Fibroblast of lung (primary cell): Measurements from ENCODE around the gene CACNA2D3. TPM values are rescaled to one million over a fixed set of nuclear protein-coding genes. Genes with fewer than 3 reads are reported as not detected.

ENCODE experiments used
- DNase-seq, 2 donors: peaks; one replicate each; pipeline versions ENCODE4 v3.0.0 to v3.0.0-alpha.2; 2010; ENCODE audit warnings: low read depth in 2 of 2
- H2AFZ ChIP-seq: 2 replicates; pipeline ENCODE4 v1.5.1; 2012; ENCODE audit warnings: low read length, control low read depth, inconsistent platforms
- H3K27ac ChIP-seq: 2 replicates; pipeline ENCODE4 v1.5.1; 2011; ENCODE audit warnings: low read length, control low read depth; ENCODE audit not compliant: insufficient read depth
- H3K27me3 ChIP-seq: 2 replicates; pipeline ENCODE4 v1.5.1; 2011; ENCODE audit warnings: mild to moderate bottlenecking, low read length; ENCODE audit not compliant: control insufficient read depth, insufficient read depth
- H3K36me3 ChIP-seq: 2 replicates; pipeline ENCODE4 v1.5.1; 2011; ENCODE audit warnings: low read length; ENCODE audit not compliant: control insufficient read depth, insufficient read depth
- H3K4me1 ChIP-seq: 2 replicates; pipeline ENCODE4 v1.5.1; 2011; ENCODE audit warnings: low read length; ENCODE audit not compliant: control insufficient read depth, insufficient read depth; ENCODE audit errors: extremely low read depth
- H3K4me2 ChIP-seq: 2 replicates; pipeline ENCODE4 v1.5.1; 2011; ENCODE audit warnings: low read length, control low read depth; ENCODE audit not compliant: insufficient read depth; ENCODE audit errors: extremely low read depth
- H3K4me3 ChIP-seq, 4 experiments: fragments of 200-600 bp in 1 of 4; sonication (generic) in 1 of 4; replicated peaks in 1 of 4; 2 replicates each; pipeline ENCODE4 v1.5.1; 2011 to 2016; ENCODE audit warnings: low read length in 4 of 4, low read depth in 3 of 4, mild to moderate bottlenecking in 3 of 4, control low read depth in 2 of 4, inconsistent platforms in 1 of 4, mixed read lengths in 1 of 4; ENCODE audit not compliant: insufficient read depth in 1 of 4; ENCODE audit errors: control extremely low read depth in 1 of 4
- H3K79me2 ChIP-seq: 2 replicates; pipeline ENCODE4 v1.5.1; 2012; ENCODE audit warnings: mild to moderate bottlenecking, low read length, inconsistent platforms; ENCODE audit not compliant: control insufficient read depth, insufficient read depth
- H3K9ac ChIP-seq: 2 replicates; pipeline ENCODE4 v1.5.1; 2011; ENCODE audit warnings: mild to moderate bottlenecking, low read length, control low read depth; ENCODE audit not compliant: insufficient read depth
- H3K9me3 ChIP-seq: 2 replicates; pipeline ENCODE4 v1.5.1; 2012; ENCODE audit warnings: low read depth, low read length; ENCODE audit not compliant: control insufficient read depth, insufficient read depth
- H4K20me1 ChIP-seq: 2 replicates; pipeline ENCODE4 v1.5.1; 2011; ENCODE audit warnings: low read length; ENCODE audit not compliant: control insufficient read depth, insufficient read depth; ENCODE audit errors: extremely low read depth
- CTCF ChIP-seq, 2 donors: IDR thresholded peaks in 1 of 2; conservative IDR thresholded peaks in 1 of 2; 1 replicate in 1 of 2; 2 replicates in 1 of 2; pipeline ENCODE4 v1.5.1; 2011 to 2012; ENCODE audit warnings: low read length in 2 of 2, control low read depth in 1 of 2, inconsistent platforms in 1 of 2, low read depth in 1 of 2, mild to moderate bottlenecking in 1 of 2
- EZH2 ChIP-seq: IDR thresholded peaks from 2 replicates; pipeline ENCODE4 v1.5.1; 2012; ENCODE audit warnings: low read length, control low read depth, mild to moderate bottlenecking; ENCODE audit errors: missing control alignments
- polyA plus RNA-seq, 2 donors: library from polyadenylated mRNA; depleted of rRNA in 1 of 2; stranded (reverse) in 1 of 2; unstranded in 1 of 2; fragments of >200 nt; gene quantifications; 2 replicates each; pipeline ENCODE4 v1.2.1, GENCODE V29; 2011 to 2012; ENCODE audit warnings: missing spikeins in 1 of 2
- total RNA-seq: library from RNA; depleted of rRNA; stranded (reverse); fragments of >200 nt; gene quantifications from 2 replicates; pipeline ENCODE4 v1.2.1, GENCODE V29; 2014

Gene CACNA2D3
- total and polyA plus RNA-seq, 2 donors (not counting 1 experiment from before 2014, with no cell fraction given), result 1.8 to 11.5 TPM

GRCh38 chr3:54772746-54773145 lies 650.4 kb downstream of the CACNA2D3 start:
- Histone ChIP-seq H3K27me3 (no peaks in the 10 kb centered on the region), H3K79me2 (no peaks in the 10 kb centered on the region), H4K20me1 (no peaks in the 10 kb centered on the region), H3K4me3 (no peak overlapping the region), H3K27ac (no peak overlapping the region), H3K9me3 (no peaks in the 10 kb centered on the region), H3K9ac (no peak overlapping the region), H3K36me3 (no peaks in the 10 kb centered on the region), H3K4me1 (no peaks in the 10 kb centered on the region), H3K4me2 (no peak overlapping the region), H2AFZ (no peak overlapping the region)
- no peak for DNase-seq
- TF ChIP-seq CTCF (conservative IDR thresholded peaks at IDR 0.05 in 1 of 2, IDR thresholded peaks at IDR 0.05 in 1 of 2; ENCODE audit: low read depth in 1 of 2, low read length in 2 of 2), result no peak
- TF ChIP-seq EZH2, result no peak

GRCh38 chr3:54773271-54773670 lies 650.9 kb downstream of the CACNA2D3 start:
- no peak overlapping the region for H3K4me3 ChIP-seq
- H3K79me2 ChIP-seq, result no peaks in the 10 kb centered on the region
- H3K27me3 ChIP-seq, result no peaks in the 10 kb centered on the region
- no peak for DNase-seq
- no peak overlapping the region for H3K27ac ChIP-seq
- no peak overlapping the region for H2AFZ ChIP-seq
- no peak for TF ChIP-seq CTCF (conservative IDR thresholded peaks at IDR 0.05 in 1 of 2, IDR thresholded peaks at IDR 0.05 in 1 of 2; ENCODE audit: low read depth in 1 of 2, low read length in 2 of 2)
- TF ChIP-seq EZH2, result no peak
- H3K9ac ChIP-seq, result no peak overlapping the region
- H3K36me3 ChIP-seq, result no peaks in the 10 kb centered on the region
- H4K20me1 ChIP-seq, result no peaks in the 10 kb centered on the region
- no peaks in the 10 kb centered on the region for H3K9me3 ChIP-seq
- H3K4me2 ChIP-seq, result no peak overlapping the region
- no peaks in the 10 kb centered on the region for H3K4me1 ChIP-seq

- Histone ChIP-seq H3K4me2 (no peak overlapping the region), H3K79me2 (no peaks in the 10 kb centered on the region), H3K4me3 (no peak overlapping the region), H3K27ac (no peak overlapping the region), H2AFZ (no peak overlapping the region), H3K9ac (no peak overlapping the region), H3K9me3 (no peaks in the 10 kb centered on the region), H3K4me1 (no peaks in the 10 kb centered on the region), H4K20me1 (no peaks in the 10 kb centered on the region), H3K36me3 (no peaks in the 10 kb centered on the region), H3K27me3 (no peaks in the 10 kb centered on the region)
- DNase-seq, result no peak
- no peak for TF ChIP-seq EZH2
- no peak for TF ChIP-seq CTCF (conservative IDR thresholded peaks at IDR 0.05 in 1 of 2, IDR thresholded peaks at IDR 0.05 in 1 of 2; ENCODE audit: low read depth in 1 of 2, low read length in 2 of 2)
Observed at GRCh38 chr3:54776601-54777000, 654.2 kb downstream of the CACNA2D3 start.
